SK-N-SH (cell line): ENCODE data around the gene CLIP3. TPM values are rescaled to one million over a fixed set of nuclear protein-coding genes. Genes with fewer than 3 reads are reported as not detected.

ENCODE experiments used
- CTCF ChIA-PET: fragments of 300-600, 350-600 bp; formaldehyde crosslinking; extraction: SDS; loops from one replicate; lab custom pipeline; 2021; lab: Yijun Ruan, JAX
- POLR2A ChIA-PET: fragments of 350-600 bp; sonication (Branson Sonifier 250); formaldehyde crosslinking; extraction: SDS; loops from one replicate; lab custom pipeline; 2020; ENCODE audit warnings: antibody characterized with exemption, inconsistent platforms; lab: Yijun Ruan, JAX
- DNase-seq: peaks from one replicate; pipeline ENCODE4 v3.0.0; 2012
- H2AFZ ChIP-seq: fragments of 200-600 bp; sonication (generic); 2 replicates; pipeline ENCODE4 v1.8.1; 2016; ENCODE audit warnings: antibody characterized with exemption, mild to moderate bottlenecking, low read depth
- H3F3A ChIP-seq: fragments of 200-600 bp; sonication (generic); replicated peaks from 2 replicates; pipeline ENCODE3; 2016; ENCODE audit warnings: antibody characterized with exemption, mild to moderate bottlenecking; ENCODE audit not compliant: insufficient read depth
- H3K27ac ChIP-seq, 2 experiments: fragments of 200-500 bp in 1 of 2; fragments of 200-600 bp in 1 of 2; sonication (Bioruptor generic) in 1 of 2; sonication (generic), shearing (Covaris generic) in 1 of 2; 2 replicates each; pipeline versions ENCODE4 v1.5.1 to v1.6.1; 2014 to 2016; ENCODE audit warnings: low read depth in 2 of 2, inconsistent platforms in 1 of 2, low read length in 1 of 2, mild to moderate bottlenecking in 1 of 2, mixed read lengths in 1 of 2
- H3K27me3 ChIP-seq: fragments of 200-600 bp; sonication (generic), shearing (Covaris generic); 2 replicates; pipeline ENCODE4 v1.6.1; 2016; ENCODE audit warnings: mixed run types; ENCODE audit not compliant: insufficient read depth
- H3K36me3 ChIP-seq, 2 experiments: fragments of 200-500 bp in 1 of 2; fragments of 200-600 bp in 1 of 2; sonication (Bioruptor generic) in 1 of 2; sonication (generic) in 1 of 2; replicated peaks in 1 of 2; 2 replicates each; pipeline versions ENCODE3 to v1.5.1; 2014 to 2016; ENCODE audit warnings: low read length in 1 of 2, mild to moderate bottlenecking in 1 of 2; ENCODE audit not compliant: insufficient read depth in 2 of 2, control insufficient read depth in 1 of 2
- H3K4me1 ChIP-seq, 2 experiments: fragments of 200-500 bp in 1 of 2; fragments of 200-600 bp in 1 of 2; sonication (Bioruptor generic) in 1 of 2; sonication (generic), shearing (Covaris generic) in 1 of 2; 2 replicates each; pipeline versions ENCODE4 v1.5.1 to v1.6.1; 2014 to 2016; ENCODE audit warnings: low read depth in 1 of 2, low read length in 1 of 2, mixed run types in 1 of 2; ENCODE audit not compliant: insufficient read depth in 2 of 2, control insufficient read depth in 1 of 2
- H3K4me2 ChIP-seq: fragments of 200-600 bp; sonication (generic), shearing (Covaris generic); 2 replicates; pipeline ENCODE4 v1.6.1; 2017; ENCODE audit warnings: mixed run types
- H3K4me3 ChIP-seq, 2 experiments: fragments of 200-500 bp in 1 of 2; fragments of 200-600 bp in 1 of 2; sonication (Bioruptor generic) in 1 of 2; sonication (generic), shearing (Covaris generic) in 1 of 2; 2 replicates each; pipeline versions ENCODE4 v1.5.1 to v1.8.1; 2014 to 2016; ENCODE audit warnings: low read depth in 2 of 2, inconsistent platforms in 1 of 2, low read length in 1 of 2, mild to moderate bottlenecking in 1 of 2, mixed read lengths in 1 of 2, moderate library complexity in 1 of 2
- H3K79me2 ChIP-seq: fragments of 200-600 bp; sonication (generic); 2 replicates; pipeline ENCODE4 v1.8.1; 2017; ENCODE audit warnings: mild to moderate bottlenecking; ENCODE audit not compliant: insufficient read depth
- H3K9ac ChIP-seq: fragments of 200-600 bp; sonication (generic); 2 replicates; pipeline ENCODE4 v1.6.1; 2017; ENCODE audit warnings: mixed run types
- H3K9me2 ChIP-seq: fragments of 200-600 bp; sonication (generic); 2 replicates; pipeline ENCODE4 v1.6.1; 2017; ENCODE audit warnings: mixed run types
- H3K9me3 ChIP-seq: fragments of 200-600 bp; sonication (generic); 2 replicates; pipeline ENCODE4 v1.6.1; 2017; ENCODE audit warnings: mixed run types, mild to moderate bottlenecking, moderate library complexity
- H4K20me1 ChIP-seq: fragments of 200-600 bp; sonication (generic); 2 replicates; pipeline ENCODE4 v1.6.1; 2017; ENCODE audit warnings: mild to moderate bottlenecking, mixed run types; ENCODE audit not compliant: insufficient read depth
- ELF1 ChIP-seq: IDR thresholded peaks from 2 replicates; pipeline ENCODE4 v1.4.0; 2012
- EZH2phosphoT487 ChIP-seq: fragments of 200-600 bp; sonication (generic); IDR thresholded peaks from 2 replicates; pipeline ENCODE4 v1.6.1; 2017; ENCODE audit warnings: low read depth, mixed run types, mild to moderate bottlenecking, antibody characterized with exemption, moderate library complexity, borderline replicate concordance
- FOSL2 ChIP-seq: IDR thresholded peaks from 2 replicates; pipeline ENCODE4 v1.4.0; 2012; ENCODE audit warnings: low read depth, mild to moderate bottlenecking, moderate library complexity, borderline replicate concordance
- FOXM1 ChIP-seq: IDR thresholded peaks from 2 replicates; pipeline ENCODE4 v1.4.0; 2012; ENCODE audit warnings: low read depth, mild to moderate bottlenecking
- GABPA ChIP-seq: IDR thresholded peaks from 2 replicates; pipeline ENCODE4 v1.4.0; 2012; ENCODE audit warnings: low read depth, mild to moderate bottlenecking
- MAX ChIP-seq: IDR thresholded peaks from 2 replicates; pipeline ENCODE4 v1.4.0; 2012; ENCODE audit warnings: low read depth
- MXI1 ChIP-seq: IDR thresholded peaks from 2 replicates; pipeline ENCODE4 v1.6.1; 2012; ENCODE audit warnings: mild to moderate bottlenecking, low read depth, low read length, improper control_type of control experiment
- NRF1 ChIP-seq: IDR thresholded peaks from 2 replicates; pipeline ENCODE4 v1.6.1; 2012; ENCODE audit warnings: low read depth, mild to moderate bottlenecking, low read length
- PBX3 ChIP-seq: IDR thresholded peaks from 2 replicates; pipeline ENCODE4; 2012
- RCOR1 ChIP-seq: fragments of 150-350 bp; IDR thresholded peaks from 2 replicates; pipeline ENCODE4 v1.6.1; 2017; ENCODE audit warnings: antibody characterized with exemption, low read length
- RXRA ChIP-seq: IDR thresholded peaks from 2 replicates; pipeline ENCODE4 v1.4.0; 2012; ENCODE audit warnings: low read depth, mild to moderate bottlenecking, borderline replicate concordance
- SIN3A ChIP-seq: IDR thresholded peaks from 2 replicates; pipeline ENCODE4 v1.6.1; 2012; ENCODE audit warnings: low read depth, mild to moderate bottlenecking, low read length, moderate library complexity, borderline replicate concordance
- TAF1 ChIP-seq: IDR thresholded peaks from 2 replicates; pipeline ENCODE4 v1.6.1; 2012; ENCODE audit warnings: low read depth, mild to moderate bottlenecking, low read length, moderate library complexity, borderline replicate concordance
- TCF12 ChIP-seq: IDR thresholded peaks from 2 replicates; pipeline ENCODE4 v1.4.0; 2012
- WGBS: methylation state at CpG from one replicate; pipeline ENCODE4 v1.1.6; 2017; ENCODE audit warnings: low lambda C conversion rate; 5-methylcytosine and 5-hydroxymethylcytosine counted together
- polyA plus RNA-seq, 3 experiments: library from polyadenylated mRNA; depleted of rRNA; stranded (reverse); fragments of >200 nt; gene quantifications; 2 replicates each; pipeline ENCODE4 v1.2.3, GENCODE V29; 2012

CLIP3 gene
- polyA plus RNA-seq, 1 of the 3 experiments (the other 2 are of a cell fraction): 13.1 TPM

- no peaks in the 10 kb centered on the region for H3K9me3 ChIP-seq
- H3K9me2 ChIP-seq: no peaks in the 10 kb centered on the region
- DNase-seq: peak; percentile 90
- no peaks in the 10 kb centered on the region for H3K27me3 ChIP-seq
- WGBS: 19% methylated on average over 20 of the region's 50 CpGs
- H3K27ac ChIP-seq: no peak overlapping the region
- no peak overlapping the region for H3K9ac ChIP-seq
- H3F3A ChIP-seq: no peaks in the 10 kb centered on the region
- 0 out of 2 replicates have a peak, but pooled peaks have one; percentile 21 for TF ChIP-seq TAF1
- no peak for TF ChIP-seq FOXM1
- TF ChIP-seq PBX3: no peak
- peak; percentile 21; the same call in 1 of the 2 replicates for TF ChIP-seq MAX
- 0 out of 2 replicates have a peak, but pooled peaks have one; percentile 15 for TF ChIP-seq MXI1
- no peak for TF ChIP-seq NRF1
- no peak for TF ChIP-seq FOSL2
- no peak for TF ChIP-seq GABPA
- no peak overlapping the region for H2AFZ ChIP-seq
- peak overlapping the region; percentile 52; the same call in 1 of the 2 replicates for H3K4me2 ChIP-seq
- POLR2A ChIA-PET: interaction anchor here (1.7 kb wide), 1 partner anchor 15 kb away, joined by 4 read pairs; no protein-coding TSS in a partner anchor
- H3K36me3 ChIP-seq: no peaks in the 10 kb centered on the region
- H3K4me1 ChIP-seq: peaks cover 0 to 23% of the 10 kb centered on the region in 2 experiments; a peak in 1 of 4 replicates
- H3K4me3 ChIP-seq: peak overlapping the region; percentile 2 to 6; a peak in 2 of 4 replicates
- H3K79me2 ChIP-seq: peaks cover 8% of the 10 kb centered on the region; the same call in 1 of the 2 replicates
- no peaks in the 10 kb centered on the region for H4K20me1 ChIP-seq
- CTCF ChIA-PET: no interaction called here
Observed at GRCh38 chr19:36009220-36009619, 23.5 kb downstream of the CLIP3 start.

GRCh38 chr19:36008336-36008978 lies 24.2 kb downstream of the CLIP3 start, which contains the start of gene SYNE4:
SYNE4 (minus strand) TSS chr19:36008813; CDS start chr19:36008681, 132 bp downstream.
- H3K4me2 ChIP-seq: peak within 1 kb of the TSS; percentile 52; the same call in 1 of the 2 replicates
- H4K20me1 ChIP-seq: no peaks in the 10 kb centered on the region
- peak within 1 kb of the TSS; percentile 2 to 6; a peak in 2 of 4 replicates for H3K4me3 ChIP-seq
- no peaks in the 10 kb centered on the region for H3F3A ChIP-seq
- H3K9ac ChIP-seq: no peak within 1 kb of the TSS
- no peak within 1 kb of the TSS for H3K27ac ChIP-seq
- H3K9me2 ChIP-seq: no peaks in the 10 kb centered on the region
- WGBS: 94% methylated on average over 13 of the region's 19 CpGs
- peaks cover 3% of the 10 kb centered on the region; the same call in 1 of the 2 replicates for H3K79me2 ChIP-seq
- TF ChIP-seq RCOR1 (no peak), TCF12 (no peak), EZH2phosphoT487 (no peak), ELF1 (no peak), SIN3A (no peak), RXRA (no peak)
- peaks cover 0 to 21% of the 10 kb centered on the region in 2 experiments; a peak in 1 of 4 replicates for H3K4me1 ChIP-seq
- no peak for DNase-seq
- POLR2A ChIA-PET: interaction anchor here (1.7 kb wide), 1 partner anchor 14 kb away, joined by 4 read pairs; no protein-coding TSS in a partner anchor
- no peaks in the 10 kb centered on the region for H3K36me3 ChIP-seq
- CTCF ChIA-PET: interaction anchor here (0.6 kb wide), 1 partner anchor 139 kb away, joined by 3 read pairs; no protein-coding TSS in a partner anchor
- no peaks in the 10 kb centered on the region for H3K9me3 ChIP-seq
- no peaks in the 10 kb centered on the region for H3K27me3 ChIP-seq
- H2AFZ ChIP-seq: no peak within 1 kb of the TSS
